NCI-H1417 (cell line): ENCODE results near the gene RETREG1.

Experiments used
- DNase-seq, 3 experiments: peaks; one replicate each; lab custom pipeline; 2025; lab: John Stamatoyannopoulos, UW

Gene RETREG1

GRCh38 chr5:16528382-16529110 is 88.3 kb downstream of the RETREG1 start:
- peak in 1 of 3 experiments; percentile 40 for DNase-seq

GRCh38 chr5:16525651-16526050 is 91.1 kb downstream of the RETREG1 start:
- no peak for DNase-seq

- DNase-seq: no peak
Observed at GRCh38 chr5:16524286-16524685, 92.5 kb downstream of the RETREG1 start.

- DNase-seq: no peak
Observed at GRCh38 chr5:16521521-16522483, 95.0 kb downstream of the RETREG1 start.

- DNase-seq: no peak
Observed at GRCh38 chr5:16520841-16521240, 96.0 kb downstream of the RETREG1 start.

GRCh38 chr5:16519435-16519834 is 97.4 kb downstream of the RETREG1 start:
- DNase-seq: no peak

GRCh38 chr5:16518606-16519005 is 98.2 kb downstream of the RETREG1 start:
- no peak for DNase-seq

- DNase-seq: no peak
Observed at GRCh38 chr5:16515532-16515931, 101.3 kb downstream of the RETREG1 start.

- DNase-seq: no peak
Observed at GRCh38 chr5:16510098-16510497, 106.7 kb downstream of the RETREG1 start.

GRCh38 chr5:16508730-16509531 is 107.9 kb downstream of the RETREG1 start:
- DNase-seq: peak in 2 of 3 experiments; percentile 62 to 90

GRCh38 chr5:16507716-16508115 is 109.1 kb downstream of the RETREG1 start:
- DNase-seq: no peak

GRCh38 chr5:16505904-16506303 is 110.9 kb downstream of the RETREG1 start:
- no peak for DNase-seq

- DNase-seq: no peak
Observed at GRCh38 chr5:16505140-16505891, 111.5 kb downstream of the RETREG1 start.

- DNase-seq: no peak
Observed at GRCh38 chr5:16504571-16504970, 112.2 kb downstream of the RETREG1 start.

GRCh38 chr5:16502866-16503265 is 113.9 kb downstream of the RETREG1 start:
- DNase-seq: peak in 2 of 3 experiments; percentile 20 to 46

GRCh38 chr5:16500024-16500423 is 116.8 kb downstream of the RETREG1 start:
- no peak for DNase-seq

- DNase-seq: no peak
Observed at GRCh38 chr5:16497546-16497945, 119.3 kb downstream of the RETREG1 start.

- DNase-seq: no peak
Observed at GRCh38 chr5:16493261-16493660, 123.5 kb downstream of the RETREG1 start.

GRCh38 chr5:16492398-16493140 is 124.2 kb downstream of the RETREG1 start:
- DNase-seq: peak in 1 of 3 experiments; percentile 69

- no peak for DNase-seq
Observed at GRCh38 chr5:16490911-16491310, 125.9 kb downstream of the RETREG1 start.
